COLO829 (cell line): ENCODE measurements around the gene NCK2.

Experiments used
- DNase-seq: peaks from one replicate; pipeline ENCODE4 v3.0.0; 2012; ENCODE audit warnings: low spot score

NCK2 gene

GRCh38 chr2:105872830-105873229, 128.1 kb downstream of the NCK2 start:
- no peak for DNase-seq

GRCh38 chr2:105873281-105873680, 128.6 kb downstream of the NCK2 start:
- no peak for DNase-seq

- DNase-seq: peak; percentile 31
Observed at GRCh38 chr2:105873721-105874120, 129.0 kb downstream of the NCK2 start.

GRCh38 chr2:105874466-105874865, 129.8 kb downstream of the NCK2 start:
- no peak for DNase-seq

GRCh38 chr2:105875241-105875640, 130.5 kb downstream of the NCK2 start:
- DNase-seq: no peak

GRCh38 chr2:105876191-105876590, 131.5 kb downstream of the NCK2 start:
- DNase-seq: no peak

- no peak for DNase-seq
Observed at GRCh38 chr2:105877945-105878344, 133.2 kb downstream of the NCK2 start.

- no peak for DNase-seq
Observed at GRCh38 chr2:105879106-105879802, 134.5 kb downstream of the NCK2 start.

- no peak for DNase-seq
Observed at GRCh38 chr2:105879803-105880300, 135.1 kb downstream of the NCK2 start.

- no peak for DNase-seq
Observed at GRCh38 chr2:105880637-105881036, 135.9 kb downstream of the NCK2 start.

GRCh38 chr2:105881286-105882136, 136.8 kb downstream of the NCK2 start:
- no peak for DNase-seq

- no peak for DNase-seq
Observed at GRCh38 chr2:105882341-105882740, 137.6 kb downstream of the NCK2 start.

GRCh38 chr2:105882920-105883435, 138.3 kb downstream of the NCK2 start:
- no peak for DNase-seq

GRCh38 chr2:105883911-105884694, 139.4 kb downstream of the NCK2 start:
- DNase-seq: no peak

GRCh38 chr2:105885456-105885855, 140.7 kb downstream of the NCK2 start:
- DNase-seq: no peak

GRCh38 chr2:105886029-105886454, 141.3 kb downstream of the NCK2 start:
- DNase-seq: no peak

- no peak for DNase-seq
Observed at GRCh38 chr2:105886687-105887086, 142.0 kb downstream of the NCK2 start.

- no peak for DNase-seq
Observed at GRCh38 chr2:105887256-105887655, 142.5 kb downstream of the NCK2 start.

- no peak for DNase-seq
Observed at GRCh38 chr2:105888625-105889024, 143.9 kb downstream of the NCK2 start.

GRCh38 chr2:105889046-105889445, 144.3 kb downstream of the NCK2 start:
- no peak for DNase-seq

- DNase-seq: no peak
Observed at GRCh38 chr2:105890111-105890510, 145.4 kb downstream of the NCK2 start.

GRCh38 chr2:105890856-105891255, 146.1 kb downstream of the NCK2 start:
- DNase-seq: no peak
